Prostate gland (tissue), 2 donors: ENCODE data around the gene CTNNBIP1.

Experiments
- POLR2AphosphoS5 ChIP-seq: sonication (generic); formaldehyde crosslinking; IDR thresholded peaks from one replicate; pipeline ENCODE4 v1.6.1; 2017; ENCODE audit warnings: antibody characterized with exemption
- TF ChIP-seq, protein P1 (sequence below), 4 experiments: fragments of 200-600 bp in 2 of 4; fragments of 450-650 bp in 2 of 4; sonication (generic) in 2 of 4; IDR thresholded peaks; 1 replicate in 3 of 4; 2 replicates in 1 of 4; pipeline ENCODE4 v1.5.1; 2016 to 2019; ENCODE audit warnings: antibody characterized with exemption in 4 of 4, mild to moderate bottlenecking in 2 of 4, moderate library complexity in 2 of 4

DNA sequence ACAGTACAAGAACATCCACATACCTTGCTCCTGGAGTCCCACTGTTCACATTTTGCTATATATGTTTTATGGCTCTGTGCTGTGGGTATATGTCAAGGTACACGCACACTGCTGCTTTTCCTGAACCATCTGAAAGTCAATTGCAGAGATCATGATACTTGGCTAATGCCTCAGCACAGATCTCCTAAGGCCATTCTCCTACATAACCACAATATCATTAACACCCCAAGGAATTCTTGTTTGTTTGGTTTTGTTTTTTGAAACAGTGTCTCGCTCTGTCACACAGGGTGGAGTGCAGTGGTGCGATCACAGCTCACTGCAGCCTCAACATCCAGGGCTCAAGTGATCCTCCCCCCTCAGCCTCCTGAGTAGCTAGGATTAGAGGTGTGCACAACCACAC lies 16.0 kb downstream of the CTNNBIP1 start:
- TF ChIP-seq, protein P1, sequence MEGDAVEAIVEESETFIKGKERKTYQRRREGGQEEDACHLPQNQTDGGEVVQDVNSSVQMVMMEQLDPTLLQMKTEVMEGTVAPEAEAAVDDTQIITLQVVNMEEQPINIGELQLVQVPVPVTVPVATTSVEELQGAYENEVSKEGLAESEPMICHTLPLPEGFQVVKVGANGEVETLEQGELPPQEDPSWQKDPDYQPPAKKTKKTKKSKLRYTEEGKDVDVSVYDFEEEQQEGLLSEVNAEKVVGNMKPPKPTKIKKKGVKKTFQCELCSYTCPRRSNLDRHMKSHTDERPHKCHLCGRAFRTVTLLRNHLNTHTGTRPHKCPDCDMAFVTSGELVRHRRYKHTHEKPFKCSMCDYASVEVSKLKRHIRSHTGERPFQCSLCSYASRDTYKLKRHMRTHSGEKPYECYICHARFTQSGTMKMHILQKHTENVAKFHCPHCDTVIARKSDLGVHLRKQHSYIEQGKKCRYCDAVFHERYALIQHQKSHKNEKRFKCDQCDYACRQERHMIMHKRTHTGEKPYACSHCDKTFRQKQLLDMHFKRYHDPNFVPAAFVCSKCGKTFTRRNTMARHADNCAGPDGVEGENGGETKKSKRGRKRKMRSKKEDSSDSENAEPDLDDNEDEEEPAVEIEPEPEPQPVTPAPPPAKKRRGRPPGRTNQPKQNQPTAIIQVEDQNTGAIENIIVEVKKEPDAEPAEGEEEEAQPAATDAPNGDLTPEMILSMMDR (IDR thresholded peaks at IDR 0.05) = no peak
- no peak for TF ChIP-seq POLR2AphosphoS5
